Kidney capillary endothelial cell (primary cell): ENCODE measurements around the gene GPATCH1.
"Not testable (repeated sequence)": the region's sequence is repeated elsewhere in the genome, so short reads cannot be mapped to it uniquely, and the experiment has no call there.

Experiments used
- DNase-seq: peaks from one replicate; pipeline ENCODE4 v3.0.0-alpha.2; 2018; ENCODE audit warnings: low spot score

The GPATCH1 gene

GRCh38 chr19:33111587-33111986 lies 30.6 kb downstream of the GPATCH1 start:
- DNase-seq, result no peak

- DNase-seq, result no peak
Measured at GRCh38 chr19:33114312-33114711, 33.3 kb downstream of the GPATCH1 start.

- DNase-seq, result no peak
Measured at GRCh38 chr19:33117501-33117900, 36.5 kb downstream of the GPATCH1 start.

- DNase-seq, result no peak
Measured at GRCh38 chr19:33118643-33119042, 37.7 kb downstream of the GPATCH1 start.

- no peak for DNase-seq
Measured at GRCh38 chr19:33124207-33125098, 43.5 kb downstream of the GPATCH1 start.

- DNase-seq, result peak; percentile 53
Measured at GRCh38 chr19:33125929-33126388, 45.0 kb downstream of the GPATCH1 start.

GRCh38 chr19:33126712-33127111 lies 45.7 kb downstream of the GPATCH1 start:
- not testable (repeated sequence) for DNase-seq

- DNase-seq, result no peak
Measured at GRCh38 chr19:33129901-33130300, 48.9 kb downstream of the GPATCH1 start.

GRCh38 chr19:33130433-33130832 lies 49.5 kb downstream of the GPATCH1 start:
- no peak for DNase-seq

GRCh38 chr19:33132021-33132420 lies 51.0 kb downstream of the GPATCH1 start, which contains the start of gene WDR88:
TSS of gene WDR88 (plus strand) at chr19:33132114. CDS start at chr19:33132170, 56 bp downstream.
- no peak for DNase-seq

GRCh38 chr19:33132425-33132824 lies 51.4 kb downstream of the GPATCH1 start:
- no peak for DNase-seq

GRCh38 chr19:33133438-33134031 lies 52.6 kb downstream of the GPATCH1 start:
- DNase-seq, result no peak

- DNase-seq, result no peak
Measured at GRCh38 chr19:33134571-33135041, 53.6 kb downstream of the GPATCH1 start.

GRCh38 chr19:33139165-33139564 lies 58.2 kb downstream of the GPATCH1 start:
- no peak for DNase-seq

- peak; percentile 60 for DNase-seq
Measured at GRCh38 chr19:33143897-33144405, 63.0 kb downstream of the GPATCH1 start.

GRCh38 chr19:33146209-33146608 lies 65.2 kb downstream of the GPATCH1 start:
- DNase-seq, result no peak

GRCh38 chr19:33147538-33147937 lies 66.6 kb downstream of the GPATCH1 start:
- DNase-seq, result no peak

GRCh38 chr19:33150852-33151518 lies 70.0 kb downstream of the GPATCH1 start:
- no peak for DNase-seq

- no peak for DNase-seq
Measured at GRCh38 chr19:33152176-33152575, 71.2 kb downstream of the GPATCH1 start.

GRCh38 chr19:33152625-33153024 lies 71.6 kb downstream of the GPATCH1 start:
- not testable (repeated sequence) for DNase-seq

- DNase-seq, result not testable (repeated sequence)
Measured at GRCh38 chr19:33154313-33154712, 73.3 kb downstream of the GPATCH1 start.

GRCh38 chr19:33156334-33156733 lies 75.4 kb downstream of the GPATCH1 start:
- no peak for DNase-seq
